Measurements from ENCODE around the gene PRRC2C.
"Not testable (repeated sequence)": the region's sequence is repeated elsewhere in the genome, so short reads cannot be mapped to it uniquely, and the experiment has no call there.

PRRC2C gene

DNA sequence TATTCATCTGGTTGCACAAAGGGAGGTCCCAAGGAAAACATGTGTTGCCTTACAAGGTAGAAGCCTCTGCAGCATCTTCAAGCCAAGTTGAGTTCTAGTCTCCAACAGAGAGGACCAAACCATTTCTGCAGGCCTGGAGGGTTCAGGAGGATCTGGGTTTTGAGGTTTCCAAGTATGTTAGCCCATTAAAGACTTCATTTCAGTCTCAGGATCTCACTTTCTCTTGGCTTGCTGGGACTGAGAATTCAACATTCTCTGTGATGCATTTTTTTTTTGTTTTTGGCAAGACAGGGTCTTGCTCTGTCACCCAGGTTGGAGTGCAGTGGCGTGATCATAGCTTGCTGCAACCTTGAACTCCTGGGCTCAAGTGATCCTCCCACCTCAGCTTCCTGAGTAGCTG, 128.0 kb downstream of the PRRC2C start:
- no peak for ATAC-seq (ENCODE audit: low read depth)
- Mint-ChIP-seq H3K27me3 (no peaks in the 10 kb centered on the region), H3K4me3 (no peak overlapping the region), H3K4me1 (no peaks in the 10 kb centered on the region), H3K27ac (no peak overlapping the region), H3K36me3 (no peaks in the 10 kb centered on the region), H3K9me3 (no peaks in the 10 kb centered on the region)
- DNase-seq (ENCODE audit: low spot score in 2 of 2), result no peak

GRCh38 chr1:171615122-171615906, 130.0 kb downstream of the PRRC2C start:
- not testable (repeated sequence) for H3K4me1 Mint-ChIP-seq; H3K36me3 Mint-ChIP-seq; H3K4me3 Mint-ChIP-seq; ATAC-seq (ENCODE audit: low read depth); H3K9me3 Mint-ChIP-seq; H3K27ac Mint-ChIP-seq; DNase-seq (ENCODE audit: low spot score in 2 of 2); H3K27me3 Mint-ChIP-seq

DNA sequence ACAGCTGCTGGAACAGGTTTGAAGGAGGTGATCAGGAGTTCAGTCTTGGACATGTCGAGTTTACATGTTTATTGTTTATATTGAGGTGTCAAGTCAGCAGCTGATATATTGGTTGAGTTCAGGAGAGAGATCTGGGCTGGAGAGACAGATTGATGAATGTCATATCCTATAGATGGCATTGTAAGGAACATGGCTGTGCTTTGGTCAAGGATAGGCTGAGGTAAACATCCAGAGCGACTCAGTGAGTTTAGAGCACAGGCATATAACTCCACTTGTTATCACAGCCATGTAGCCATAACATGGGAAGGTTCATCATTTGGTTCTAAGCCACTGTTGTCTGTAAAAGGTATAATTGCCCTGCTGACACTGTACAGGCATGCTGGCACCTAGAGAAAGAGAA, 131.3 kb downstream of the PRRC2C start:
- H3K27ac Mint-ChIP-seq, result no peak overlapping the region
- no peaks in the 10 kb centered on the region for H3K9me3 Mint-ChIP-seq
- H3K4me1 Mint-ChIP-seq, result no peaks in the 10 kb centered on the region
- H3K36me3 Mint-ChIP-seq, result no peaks in the 10 kb centered on the region
- H3K27me3 Mint-ChIP-seq, result no peaks in the 10 kb centered on the region
- DNase-seq (ENCODE audit: low spot score in 2 of 2) (no peak), ATAC-seq (ENCODE audit: low read depth) (no peak)
- no peak overlapping the region for H3K4me3 Mint-ChIP-seq

- Mint-ChIP-seq H3K27ac (no peak within 1 kb of the TSS), H3K9me3 (no peaks in the 10 kb centered on the region), H3K4me1 (no peaks in the 10 kb centered on the region), H3K36me3 (no peaks in the 10 kb centered on the region), H3K4me3 (no peak within 1 kb of the TSS), H3K27me3 (peaks cover 2% of the 10 kb centered on the region)
- ATAC-seq (ENCODE audit: low read depth) (no peak), DNase-seq (ENCODE audit: low spot score in 2 of 2) (no peak)
Measured at GRCh38 chr1:171622152-171622462, 136.8 kb downstream of the PRRC2C start, which contains the start of gene MYOCOS. MYOCOS (plus strand) TSS chr1:171622243; CDS start chr1:171623884, 1,641 bp downstream.

DNA sequence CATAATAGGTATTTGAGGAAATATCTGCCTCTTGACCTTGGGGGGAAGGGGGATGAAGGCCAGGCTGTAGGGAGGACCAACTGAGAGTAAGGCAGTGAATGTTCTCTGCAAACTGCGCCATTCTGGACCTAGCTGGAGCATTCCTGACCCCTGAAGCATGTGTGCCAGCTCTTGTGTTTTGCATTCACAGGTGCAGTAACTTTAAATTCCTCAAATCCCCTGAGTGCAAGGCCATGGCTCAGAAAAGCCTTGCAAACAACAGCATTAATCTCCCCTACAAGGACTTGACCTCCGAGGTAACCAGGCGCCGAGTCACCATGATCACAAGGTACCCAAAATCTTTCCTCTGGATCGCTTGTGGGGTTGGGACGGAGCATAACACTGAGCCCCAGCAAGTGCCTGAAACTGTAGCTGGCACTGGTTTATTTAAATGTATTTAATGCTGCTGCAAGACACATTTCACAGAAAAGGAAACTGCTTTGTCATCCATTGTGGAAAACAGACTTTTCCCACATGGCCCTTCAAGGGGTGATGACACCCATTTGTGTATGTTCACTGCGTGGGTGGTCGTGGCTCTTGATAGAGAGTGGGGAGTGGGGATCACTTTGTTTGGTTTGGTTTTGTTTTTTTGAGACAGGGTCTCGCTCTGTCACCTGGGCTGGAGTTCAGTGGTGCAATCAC, 138.5 kb downstream of the PRRC2C start:
- H3K36me3 Mint-ChIP-seq, result no peaks in the 10 kb centered on the region
- H3K9me3 Mint-ChIP-seq, result no peaks in the 10 kb centered on the region
- no peak overlapping the region for H3K4me3 Mint-ChIP-seq
- no peak overlapping the region for H3K27ac Mint-ChIP-seq
- DNase-seq (ENCODE audit: low spot score in 2 of 2), result no peak
- H3K27me3 Mint-ChIP-seq, result peaks cover 2% of the 10 kb centered on the region
- ATAC-seq (ENCODE audit: low read depth), result no peak
- H3K4me1 Mint-ChIP-seq, result no peaks in the 10 kb centered on the region

DNA sequence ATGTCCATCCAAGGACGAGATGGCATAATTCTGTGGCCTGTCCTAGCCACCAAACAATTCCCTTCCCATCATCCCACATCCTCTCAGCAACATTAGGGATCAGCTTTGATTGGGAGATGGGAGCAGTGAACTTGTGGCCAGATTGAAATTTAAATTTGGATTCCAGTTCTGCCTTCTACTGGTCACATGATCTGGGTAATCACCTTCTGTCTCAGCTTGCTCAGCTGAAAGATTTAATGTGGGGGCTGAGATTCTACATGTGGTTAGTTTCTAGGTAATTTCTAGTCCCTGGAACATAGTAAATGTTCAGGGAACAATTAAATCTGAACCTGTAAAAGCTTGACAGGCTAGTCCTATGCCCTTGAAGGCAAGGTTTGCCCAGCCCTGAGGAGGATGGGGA, 139.9 kb downstream of the PRRC2C start:
- H3K27me3 Mint-ChIP-seq, result peaks cover 8% of the 10 kb centered on the region
- DNase-seq (ENCODE audit: low spot score in 2 of 2), result no peak
- no peaks in the 10 kb centered on the region for H3K4me1 Mint-ChIP-seq
- ATAC-seq (ENCODE audit: low read depth), result no peak
- no peak overlapping the region for H3K4me3 Mint-ChIP-seq
- no peak overlapping the region for H3K27ac Mint-ChIP-seq
- no peaks in the 10 kb centered on the region for H3K9me3 Mint-ChIP-seq
- no peaks in the 10 kb centered on the region for H3K36me3 Mint-ChIP-seq

GRCh38 chr1:171627020-171627419, 141.7 kb downstream of the PRRC2C start:
- no peaks in the 10 kb centered on the region for H3K36me3 Mint-ChIP-seq
- no peak overlapping the region for H3K27ac Mint-ChIP-seq
- no peaks in the 10 kb centered on the region for H3K4me1 Mint-ChIP-seq
- H3K27me3 Mint-ChIP-seq, result peaks cover 10% of the 10 kb centered on the region
- no peaks in the 10 kb centered on the region for H3K9me3 Mint-ChIP-seq
- no peak for DNase-seq (ENCODE audit: low spot score in 2 of 2)
- H3K4me3 Mint-ChIP-seq, result no peak overlapping the region
- no peak for ATAC-seq (ENCODE audit: low read depth)

DNA sequence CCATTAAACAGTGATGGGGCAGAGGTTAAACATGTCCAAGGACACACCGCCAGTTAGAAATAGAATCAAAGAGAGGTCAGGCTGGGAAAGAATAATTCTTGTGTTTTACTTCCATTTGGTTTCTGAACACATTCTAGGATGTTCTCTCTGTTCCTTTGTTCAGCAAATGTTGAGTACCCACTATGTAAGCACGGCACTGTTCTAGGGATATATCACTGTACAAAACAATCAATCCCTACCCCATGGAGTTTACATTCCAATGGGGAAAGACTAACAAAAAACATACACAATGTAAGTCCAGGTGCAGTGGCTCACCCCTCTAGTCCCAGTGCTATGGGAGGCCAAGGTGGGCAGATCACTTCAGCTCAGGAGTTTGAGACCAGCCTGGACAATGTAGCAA, 142.9 kb downstream of the PRRC2C start:
- Mint-ChIP-seq H3K36me3 (no peaks in the 10 kb centered on the region), H3K9me3 (no peaks in the 10 kb centered on the region), H3K4me3 (no peak overlapping the region), H3K4me1 (no peaks in the 10 kb centered on the region), H3K27ac (no peak overlapping the region), H3K27me3 (peaks cover 14% of the 10 kb centered on the region)
- ATAC-seq (ENCODE audit: low read depth) (no peak), DNase-seq (ENCODE audit: low spot score in 2 of 2) (no peak)

GRCh38 chr1:171635661-171636060, 150.3 kb downstream of the PRRC2C start:
- DNase-seq (ENCODE audit: low spot score in 2 of 2), result no peak
- H3K27ac Mint-ChIP-seq, result no peak overlapping the region
- no peak for ATAC-seq (ENCODE audit: low read depth)
- no peaks in the 10 kb centered on the region for H3K4me1 Mint-ChIP-seq
- no peaks in the 10 kb centered on the region for H3K36me3 Mint-ChIP-seq
- H3K27me3 Mint-ChIP-seq, result peaks cover 4% of the 10 kb centered on the region
- H3K4me3 Mint-ChIP-seq, result no peak overlapping the region
- H3K9me3 Mint-ChIP-seq, result no peaks in the 10 kb centered on the region

- Mint-ChIP-seq H3K27me3 (peaks cover 4% of the 10 kb centered on the region), H3K4me3 (no peak overlapping the region), H3K4me1 (no peaks in the 10 kb centered on the region), H3K9me3 (no peaks in the 10 kb centered on the region), H3K36me3 (no peaks in the 10 kb centered on the region), H3K27ac (no peak overlapping the region)
- DNase-seq (ENCODE audit: low spot score in 2 of 2), result no peak
- no peak for ATAC-seq (ENCODE audit: low read depth)
Measured at GRCh38 chr1:171636141-171636540, 150.8 kb downstream of the PRRC2C start.

GRCh38 chr1:171637928-171638576, 152.7 kb downstream of the PRRC2C start:
- Mint-ChIP-seq H3K4me3 (no peak overlapping the region), H3K27me3 (no peaks in the 10 kb centered on the region), H3K9me3 (no peaks in the 10 kb centered on the region), H3K4me1 (no peaks in the 10 kb centered on the region), H3K27ac (no peak overlapping the region), H3K36me3 (no peaks in the 10 kb centered on the region)
- DNase-seq (ENCODE audit: low spot score in 2 of 2) (no peak), ATAC-seq (ENCODE audit: low read depth) (no peak)

- Mint-ChIP-seq H3K27ac (no peak overlapping the region), H3K4me3 (no peak overlapping the region), H3K4me1 (peaks cover 5% of the 10 kb centered on the region), H3K27me3 (peaks cover under 1% of the 10 kb centered on the region), H3K9me3 (no peaks in the 10 kb centered on the region), H3K36me3 (no peaks in the 10 kb centered on the region)
- no peak for DNase-seq (ENCODE audit: low spot score in 2 of 2)
- ATAC-seq (ENCODE audit: low read depth), result no peak
Measured at GRCh38 chr1:171640225-171640624, 154.9 kb downstream of the PRRC2C start.

DNA sequence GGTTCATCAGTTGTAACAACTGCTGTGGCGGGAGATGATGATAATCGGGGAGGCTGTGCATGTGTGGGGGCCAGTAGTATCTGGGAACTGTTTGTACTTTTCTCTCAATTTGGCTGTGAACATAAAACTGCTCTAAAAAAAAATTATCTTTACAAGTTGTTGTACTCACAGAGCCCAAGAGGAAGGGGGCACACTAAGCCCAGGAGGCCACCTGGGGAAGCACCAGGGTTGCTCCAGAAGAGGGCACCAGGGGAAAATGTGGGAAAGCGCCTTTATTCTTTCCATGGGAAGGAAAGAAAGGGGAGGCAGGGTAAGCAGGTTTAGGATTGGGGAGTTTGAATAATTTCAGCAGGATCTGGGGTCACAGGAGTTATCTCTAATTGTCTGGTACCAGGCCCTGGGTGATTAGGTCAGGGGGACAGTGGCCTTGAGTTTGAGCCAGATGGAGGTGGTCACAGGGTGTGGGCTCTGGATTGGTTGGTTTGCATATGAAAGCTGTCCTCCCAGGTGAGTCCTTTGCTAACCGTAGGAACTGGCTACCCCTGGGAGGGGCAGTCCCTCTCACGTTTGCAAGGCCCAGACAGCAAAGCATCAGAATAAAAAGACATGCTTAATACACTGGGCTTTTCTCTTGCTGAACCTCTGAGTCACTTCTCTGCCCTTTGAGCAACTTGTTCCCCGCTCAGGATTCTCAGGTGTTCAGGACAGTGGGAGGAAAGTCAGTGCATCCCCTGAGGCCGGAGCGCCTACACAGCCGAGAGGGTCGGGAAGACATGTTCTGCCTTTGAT, 155.9 kb downstream of the PRRC2C start:
- DNase-seq (ENCODE audit: low spot score in 2 of 2), result no peak
- Mint-ChIP-seq H3K27me3 (peaks cover 4% of the 10 kb centered on the region), H3K36me3 (no peaks in the 10 kb centered on the region), H3K4me1 (peaks cover 8% of the 10 kb centered on the region), H3K9me3 (no peaks in the 10 kb centered on the region), H3K4me3 (no peak overlapping the region), H3K27ac (no peak overlapping the region)
- ATAC-seq (ENCODE audit: low read depth), result no peak

GRCh38 chr1:171642197-171642596, 156.9 kb downstream of the PRRC2C start:
- H3K4me3 Mint-ChIP-seq, result no peak overlapping the region
- H3K27ac Mint-ChIP-seq, result no peak overlapping the region
- no peaks in the 10 kb centered on the region for H3K9me3 Mint-ChIP-seq
- no peak for DNase-seq (ENCODE audit: low spot score in 2 of 2)
- peaks cover 8% of the 10 kb centered on the region for H3K4me1 Mint-ChIP-seq
- H3K36me3 Mint-ChIP-seq, result no peaks in the 10 kb centered on the region
- H3K27me3 Mint-ChIP-seq, result peaks cover 4% of the 10 kb centered on the region
- ATAC-seq (ENCODE audit: low read depth), result no peak
